BLaER1 (cell line): Measurements from ENCODE around the gene WDFY2.

Experiments used
- H3K27ac ChIP-seq: shearing (Covaris generic); formaldehyde crosslinking; 2 replicates; pipeline ENCODE4 v1.8.1; 2022
- H3K27me3 ChIP-seq: shearing (Covaris generic); formaldehyde crosslinking; 2 replicates; pipeline ENCODE4 v1.8.1; 2022
- H3K36me3 ChIP-seq: shearing (Covaris generic); formaldehyde crosslinking; 2 replicates; pipeline ENCODE4 v1.8.1; 2022
- H3K4me1 ChIP-seq: shearing (Covaris generic); formaldehyde crosslinking; 2 replicates; pipeline ENCODE4 v1.8.1; 2022
- H3K4me2 ChIP-seq: shearing (Covaris generic); formaldehyde crosslinking; 2 replicates; pipeline ENCODE4 v1.8.1; 2022
- H3K4me3 ChIP-seq: shearing (Covaris generic); formaldehyde crosslinking; 2 replicates; pipeline ENCODE4 v1.8.1; 2022
- H3K9ac ChIP-seq: shearing (Covaris generic); formaldehyde crosslinking; 2 replicates; pipeline ENCODE4 v1.8.1; 2022
- H3K9me3 ChIP-seq: shearing (Covaris generic); formaldehyde crosslinking; 2 replicates; pipeline ENCODE4 v1.8.1; 2022
- H4K20me1 ChIP-seq: shearing (Covaris generic); formaldehyde crosslinking; 2 replicates; pipeline ENCODE4 v1.8.1; 2022
- Cebpa-rat ChIP-seq: shearing (Covaris generic); IDR thresholded peaks from 2 replicates; pipeline ENCODE4 v1.8.1; 2022

The WDFY2 gene

GRCh38 chr13:51715613-51716012 is 131.4 kb downstream of the WDFY2 start:
- H3K4me2 ChIP-seq = no peak overlapping the region
- no peaks in the 10 kb centered on the region for H3K4me1 ChIP-seq
- no peaks in the 10 kb centered on the region for H3K27me3 ChIP-seq
- no peak overlapping the region for H3K9ac ChIP-seq
- no peak for TF ChIP-seq Cebpa-rat
- H3K27ac ChIP-seq = no peak overlapping the region
- no peaks in the 10 kb centered on the region for H3K9me3 ChIP-seq
- no peak overlapping the region for H3K4me3 ChIP-seq
- no peaks in the 10 kb centered on the region for H3K36me3 ChIP-seq
- no peaks in the 10 kb centered on the region for H4K20me1 ChIP-seq

GRCh38 chr13:51717786-51718398 is 133.6 kb downstream of the WDFY2 start:
- no peaks in the 10 kb centered on the region for H3K27me3 ChIP-seq
- H4K20me1 ChIP-seq = no peaks in the 10 kb centered on the region
- H3K4me3 ChIP-seq = no peak overlapping the region
- no peaks in the 10 kb centered on the region for H3K9me3 ChIP-seq
- H3K27ac ChIP-seq = no peak overlapping the region
- TF ChIP-seq Cebpa-rat = no peak
- no peaks in the 10 kb centered on the region for H3K4me1 ChIP-seq
- no peak overlapping the region for H3K9ac ChIP-seq
- H3K36me3 ChIP-seq = no peaks in the 10 kb centered on the region
- H3K4me2 ChIP-seq = no peak overlapping the region

GRCh38 chr13:51719394-51719793 is 135.1 kb downstream of the WDFY2 start:
- no peak for TF ChIP-seq Cebpa-rat
- Histone ChIP-seq H3K27ac (no peak overlapping the region), H3K27me3 (no peaks in the 10 kb centered on the region), H3K9me3 (no peaks in the 10 kb centered on the region), H3K4me3 (no peak overlapping the region), H3K4me2 (no peak overlapping the region), H3K4me1 (no peaks in the 10 kb centered on the region), H4K20me1 (no peaks in the 10 kb centered on the region), H3K36me3 (no peaks in the 10 kb centered on the region), H3K9ac (no peak overlapping the region)

- no peaks in the 10 kb centered on the region for H3K9me3 ChIP-seq
- no peak overlapping the region for H3K9ac ChIP-seq
- no peak overlapping the region for H3K27ac ChIP-seq
- no peak overlapping the region for H3K4me3 ChIP-seq
- H3K4me1 ChIP-seq = no peaks in the 10 kb centered on the region
- H3K4me2 ChIP-seq = no peak overlapping the region
- no peak for TF ChIP-seq Cebpa-rat
- no peaks in the 10 kb centered on the region for H3K27me3 ChIP-seq
- no peaks in the 10 kb centered on the region for H4K20me1 ChIP-seq
- no peaks in the 10 kb centered on the region for H3K36me3 ChIP-seq
Measured at GRCh38 chr13:51721496-51721895, 137.2 kb downstream of the WDFY2 start.

- Histone ChIP-seq H3K9me3 (no peaks in the 10 kb centered on the region), H3K4me2 (no peak overlapping the region), H3K36me3 (peaks cover 6% of the 10 kb centered on the region), H4K20me1 (no peaks in the 10 kb centered on the region), H3K4me3 (no peak overlapping the region), H3K27ac (no peak overlapping the region), H3K4me1 (no peaks in the 10 kb centered on the region), H3K27me3 (no peaks in the 10 kb centered on the region), H3K9ac (no peak overlapping the region)
- TF ChIP-seq Cebpa-rat = no peak
Measured at GRCh38 chr13:51723529-51723928, 139.3 kb downstream of the WDFY2 start.

GRCh38 chr13:51724721-51725120 is 140.5 kb downstream of the WDFY2 start:
- no peak for TF ChIP-seq Cebpa-rat
- Histone ChIP-seq H3K4me3 (no peak overlapping the region), H3K36me3 (peaks cover 12% of the 10 kb centered on the region), H3K9ac (no peak overlapping the region), H3K4me2 (no peak overlapping the region), H4K20me1 (no peaks in the 10 kb centered on the region), H3K27me3 (no peaks in the 10 kb centered on the region), H3K9me3 (no peaks in the 10 kb centered on the region), H3K4me1 (no peaks in the 10 kb centered on the region), H3K27ac (no peak overlapping the region)

GRCh38 chr13:51726446-51727193 is 142.4 kb downstream of the WDFY2 start:
- Histone ChIP-seq H3K27ac (no peak overlapping the region), H3K36me3 (peaks cover 25% of the 10 kb centered on the region), H3K9ac (no peak overlapping the region), H3K9me3 (no peaks in the 10 kb centered on the region), H4K20me1 (no peaks in the 10 kb centered on the region), H3K4me1 (no peaks in the 10 kb centered on the region), H3K27me3 (no peaks in the 10 kb centered on the region), H3K4me2 (no peak overlapping the region), H3K4me3 (no peak overlapping the region)
- no peak for TF ChIP-seq Cebpa-rat

- no peaks in the 10 kb centered on the region for H3K9me3 ChIP-seq
- H4K20me1 ChIP-seq = no peaks in the 10 kb centered on the region
- H3K4me3 ChIP-seq = no peak overlapping the region
- H3K9ac ChIP-seq = no peak overlapping the region
- H3K27ac ChIP-seq = no peak overlapping the region
- peaks cover 25% of the 10 kb centered on the region for H3K36me3 ChIP-seq
- H3K4me2 ChIP-seq = no peak overlapping the region
- no peaks in the 10 kb centered on the region for H3K4me1 ChIP-seq
- no peak for TF ChIP-seq Cebpa-rat
- H3K27me3 ChIP-seq = no peaks in the 10 kb centered on the region
Measured at GRCh38 chr13:51727634-51728274, 143.5 kb downstream of the WDFY2 start.

- H3K9ac ChIP-seq = no peak overlapping the region
- no peaks in the 10 kb centered on the region for H3K9me3 ChIP-seq
- H3K36me3 ChIP-seq = peaks cover 25% of the 10 kb centered on the region
- H3K27ac ChIP-seq = no peak overlapping the region
- no peaks in the 10 kb centered on the region for H3K27me3 ChIP-seq
- H3K4me1 ChIP-seq = no peaks in the 10 kb centered on the region
- H3K4me3 ChIP-seq = no peak overlapping the region
- H4K20me1 ChIP-seq = no peaks in the 10 kb centered on the region
- TF ChIP-seq Cebpa-rat = no peak
- no peak overlapping the region for H3K4me2 ChIP-seq
Measured at GRCh38 chr13:51728275-51728673, 144.0 kb downstream of the WDFY2 start.

- Histone ChIP-seq H3K4me3 (no peak overlapping the region), H3K9me3 (no peaks in the 10 kb centered on the region), H3K27ac (no peak overlapping the region), H3K4me1 (no peaks in the 10 kb centered on the region), H3K9ac (no peak overlapping the region), H3K27me3 (no peaks in the 10 kb centered on the region), H3K36me3 (peaks cover 25% of the 10 kb centered on the region), H3K4me2 (no peak overlapping the region), H4K20me1 (no peaks in the 10 kb centered on the region)
- TF ChIP-seq Cebpa-rat = no peak
Measured at GRCh38 chr13:51728972-51729371, 144.7 kb downstream of the WDFY2 start.
